BE2C (cell line): ENCODE results near the gene PIGK.
A peak's percentile ranks its signal among the peaks of the same experiment; 100 is the strongest.

ENCODE experiments used
- DNase-seq: peaks from one replicate; pipeline ENCODE4 v3.0.0-alpha.2; 2020
- H3K27me3 ChIP-seq: fragments of 250-450 bp; sonication (Bioruptor Pico); 2 replicates; pipeline ENCODE4 v1.5.1; 2020; ENCODE audit warnings: mild to moderate bottlenecking
- H3K36me3 ChIP-seq: fragments of 250-450 bp; sonication (Bioruptor Pico); 2 replicates; pipeline ENCODE4 v1.5.1; 2020; ENCODE audit warnings: mild to moderate bottlenecking
- H3K4me1 ChIP-seq: fragments of 250-450 bp; sonication (Bioruptor Pico); 2 replicates; pipeline ENCODE4 v1.5.1; 2020
- H3K4me3 ChIP-seq: 2 replicates; pipeline ENCODE4 v1.5.1; 2011; ENCODE audit warnings: low read depth, low read length
- H3K9me3 ChIP-seq: fragments of 250-450 bp; sonication (Bioruptor Pico); 2 replicates; pipeline ENCODE4 v1.5.1; 2020
- CTCF ChIP-seq: IDR thresholded peaks from 2 replicates; pipeline ENCODE4 v1.5.1; 2012; ENCODE audit warnings: mild to moderate bottlenecking, low read depth, low read length

PIGK gene

DNA sequence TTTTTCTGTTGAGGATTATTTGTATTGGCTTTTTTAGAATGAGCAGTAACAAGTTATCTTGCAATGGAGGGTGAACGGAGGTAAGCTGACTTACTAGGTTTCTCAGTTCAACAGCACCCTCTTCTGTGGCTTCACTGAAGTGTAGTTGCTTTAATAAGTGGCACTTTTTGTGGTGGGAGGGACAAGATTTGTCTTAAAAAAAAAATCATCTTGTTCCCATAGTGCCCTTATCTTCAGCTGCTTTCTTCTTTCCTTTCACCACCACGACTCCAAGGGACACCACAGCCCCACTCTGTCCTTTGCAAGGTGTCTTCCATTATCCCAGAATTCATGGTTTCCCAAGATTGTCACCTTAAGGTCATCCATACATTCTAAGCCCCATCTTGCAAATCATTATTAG lies 92.9 kb downstream of the PIGK start:
- no peaks in the 10 kb centered on the region for H3K4me1 ChIP-seq
- H3K36me3 ChIP-seq = no peaks in the 10 kb centered on the region
- peak; percentile 28 for DNase-seq
- H3K4me3 ChIP-seq = no peak overlapping the region
- H3K9me3 ChIP-seq = no peaks in the 10 kb centered on the region
- TF ChIP-seq CTCF = peak; percentile 70
- H3K27me3 ChIP-seq = no peaks in the 10 kb centered on the region

GRCh38 chr1:77121503-77121902 lies 97.7 kb downstream of the PIGK start:
- no peak for TF ChIP-seq CTCF
- Histone ChIP-seq H3K9me3 (no peaks in the 10 kb centered on the region), H3K27me3 (no peaks in the 10 kb centered on the region), H3K4me1 (no peaks in the 10 kb centered on the region; the same call in 1 of the 2 replicates), H3K36me3 (no peaks in the 10 kb centered on the region), H3K4me3 (no peak overlapping the region)
- DNase-seq = no peak

GRCh38 chr1:77120950-77121349 lies 98.3 kb downstream of the PIGK start:
- Histone ChIP-seq H3K9me3 (no peaks in the 10 kb centered on the region), H3K27me3 (no peaks in the 10 kb centered on the region), H3K4me1 (no peaks in the 10 kb centered on the region; the same call in 1 of the 2 replicates), H3K4me3 (no peak overlapping the region), H3K36me3 (no peaks in the 10 kb centered on the region)
- TF ChIP-seq CTCF = no peak
- DNase-seq = no peak

DNA sequence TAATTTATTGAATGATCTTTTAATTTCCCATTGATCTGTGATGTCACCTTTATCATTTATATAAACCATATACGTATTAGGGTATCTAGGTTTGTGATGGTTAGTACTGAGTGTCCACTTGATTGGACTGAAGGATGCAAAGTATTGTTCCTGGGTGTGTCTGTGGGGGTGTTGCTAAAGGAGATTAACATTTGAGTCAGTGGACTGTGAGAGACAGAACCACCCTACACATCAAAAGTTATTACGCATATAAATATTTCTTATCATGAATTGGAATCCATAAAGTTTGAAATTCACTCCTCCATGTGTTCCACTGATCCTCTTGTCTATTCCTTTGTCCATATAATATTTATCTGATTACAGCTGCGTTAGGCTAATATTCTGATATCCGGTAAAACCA lies 100.5 kb downstream of the PIGK start:
- TF ChIP-seq CTCF = no peak

GRCh38 chr1:77104672-77105071 lies 114.6 kb downstream of the PIGK start:
- TF ChIP-seq CTCF = no peak
- no peak for DNase-seq
- Histone ChIP-seq H3K4me3 (no peak overlapping the region), H3K9me3 (no peaks in the 10 kb centered on the region), H3K36me3 (no peaks in the 10 kb centered on the region), H3K27me3 (no peaks in the 10 kb centered on the region), H3K4me1 (no peaks in the 10 kb centered on the region)

More for the DNA sequence above, 100.5 kb downstream of the PIGK start:
- H3K27me3 ChIP-seq = no peaks in the 10 kb centered on the region
- no peaks in the 10 kb centered on the region for H3K36me3 ChIP-seq
- no peaks in the 10 kb centered on the region; the same call in 1 of the 2 replicates for H3K4me1 ChIP-seq
- H3K9me3 ChIP-seq = no peaks in the 10 kb centered on the region
- DNase-seq = no peak
- H3K4me3 ChIP-seq = no peak overlapping the region

- Histone ChIP-seq H3K4me1 (no peaks in the 10 kb centered on the region), H3K27me3 (no peaks in the 10 kb centered on the region), H3K9me3 (no peaks in the 10 kb centered on the region), H3K36me3 (no peaks in the 10 kb centered on the region), H3K4me3 (no peak overlapping the region)
- no peak for DNase-seq
- TF ChIP-seq CTCF = no peak
Measured at GRCh38 chr1:77103486-77103885, 115.7 kb downstream of the PIGK start.
